Stromal cell of bone marrow (primary cell): ENCODE data around the gene FAM131A.

ENCODE experiments used
- DNase-seq: peaks from one replicate; pipeline ENCODE4 v3.0.0-alpha.2; 2012; ENCODE audit warnings: low read depth

Gene FAM131A

DNA sequence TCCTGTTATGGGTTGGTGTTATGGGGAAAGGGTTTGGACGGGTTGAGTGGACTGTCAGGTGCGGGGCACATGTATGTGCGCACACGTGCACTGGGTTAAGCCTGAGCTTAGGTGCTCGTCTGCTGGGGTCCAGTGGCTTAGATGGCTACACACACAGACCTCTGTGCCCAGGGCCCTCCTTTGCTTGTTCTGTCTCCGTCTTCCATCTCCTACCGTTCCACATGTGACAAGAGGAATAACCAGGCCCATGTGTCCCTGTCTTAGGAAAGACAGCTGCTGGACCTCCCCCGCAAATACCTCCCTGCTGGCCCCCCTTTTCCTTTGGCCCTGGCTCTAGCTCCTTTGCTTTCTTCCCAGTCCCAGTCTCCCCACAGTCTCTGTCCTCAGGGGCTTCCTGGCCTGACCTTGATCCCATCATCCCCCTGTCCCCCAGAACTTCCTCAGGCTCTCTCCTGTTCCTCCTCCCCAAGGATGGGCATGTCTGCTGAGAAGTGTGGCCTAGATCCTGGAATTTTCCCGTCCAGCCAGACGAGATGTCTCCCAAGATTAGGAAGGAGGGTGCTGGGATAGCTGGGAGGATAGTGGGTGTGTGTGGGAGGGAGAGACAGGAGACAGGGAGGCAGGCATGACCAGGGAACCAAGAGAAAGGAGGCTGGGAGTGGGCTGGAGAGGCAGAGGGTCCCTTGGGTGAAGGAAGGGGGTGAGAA is 41.4 kb downstream of the FAM131A start:
- no peak for DNase-seq

DNA sequence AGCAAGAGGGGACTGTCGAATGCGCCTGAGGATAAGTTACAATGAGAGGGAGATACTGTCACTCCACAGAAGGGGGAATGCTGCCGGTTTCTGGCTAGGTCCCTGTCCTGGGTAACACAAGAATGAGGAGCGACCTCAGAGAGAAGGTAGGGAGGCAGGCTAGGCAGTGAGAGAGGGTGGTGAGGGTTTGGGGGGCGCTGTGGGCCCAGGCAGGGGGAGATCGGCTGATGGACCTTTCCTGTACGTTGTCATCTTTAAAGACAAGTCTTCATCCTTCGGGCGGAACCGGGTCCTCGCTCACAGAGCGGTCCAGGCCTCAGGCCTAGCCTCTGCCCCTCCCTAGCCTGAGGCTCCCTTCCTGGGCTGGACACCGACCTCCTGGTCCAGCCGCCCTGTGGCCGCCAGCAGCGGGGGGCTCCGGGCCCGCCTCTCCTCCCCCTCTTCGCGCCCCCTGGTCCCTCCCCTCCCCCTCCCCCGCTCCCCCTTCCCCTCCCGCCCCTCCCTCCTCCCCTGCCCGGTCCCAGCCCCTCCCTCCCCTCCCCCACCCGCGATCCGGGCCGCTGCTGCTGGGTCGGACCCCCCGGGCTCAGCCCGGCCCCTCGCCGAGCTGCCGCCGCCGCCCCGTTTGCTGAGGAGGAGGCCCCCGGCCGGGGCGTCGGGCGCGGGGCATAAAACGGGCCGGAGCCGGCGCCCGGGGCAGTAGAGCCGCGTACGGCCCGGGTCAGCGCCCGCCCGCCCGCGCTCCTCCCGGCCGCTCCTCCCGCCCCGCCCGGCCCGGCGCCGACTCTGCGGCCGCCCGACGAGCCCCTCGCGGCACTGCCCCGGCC is 42.2 kb downstream of the FAM131A start, which contains the start of gene CHRD:
CHRD (plus strand) TSS at position 697 of the 827 bp plus-strand sequence. CDS start 265 bp downstream, outside the sequence.
- no peak for DNase-seq

DNA sequence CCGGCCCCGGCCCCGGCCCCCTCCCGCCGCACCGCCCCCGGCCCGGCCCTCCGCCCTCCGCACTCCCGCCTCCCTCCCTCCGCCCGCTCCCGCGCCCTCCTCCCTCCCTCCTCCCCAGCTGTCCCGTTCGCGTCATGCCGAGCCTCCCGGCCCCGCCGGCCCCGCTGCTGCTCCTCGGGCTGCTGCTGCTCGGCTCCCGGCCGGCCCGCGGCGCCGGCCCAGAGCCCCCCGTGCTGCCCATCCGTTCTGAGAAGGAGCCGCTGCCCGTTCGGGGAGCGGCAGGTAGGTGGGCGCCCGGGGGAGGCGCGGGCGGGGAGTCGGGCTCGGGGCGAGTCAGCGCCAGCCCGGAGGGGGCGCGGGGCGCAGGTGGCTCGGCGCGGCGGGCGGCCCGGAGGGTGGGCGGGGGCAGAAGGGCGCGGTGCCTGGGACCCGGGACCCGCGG is 42.8 kb downstream of the FAM131A start:
- DNase-seq: no peak

DNA sequence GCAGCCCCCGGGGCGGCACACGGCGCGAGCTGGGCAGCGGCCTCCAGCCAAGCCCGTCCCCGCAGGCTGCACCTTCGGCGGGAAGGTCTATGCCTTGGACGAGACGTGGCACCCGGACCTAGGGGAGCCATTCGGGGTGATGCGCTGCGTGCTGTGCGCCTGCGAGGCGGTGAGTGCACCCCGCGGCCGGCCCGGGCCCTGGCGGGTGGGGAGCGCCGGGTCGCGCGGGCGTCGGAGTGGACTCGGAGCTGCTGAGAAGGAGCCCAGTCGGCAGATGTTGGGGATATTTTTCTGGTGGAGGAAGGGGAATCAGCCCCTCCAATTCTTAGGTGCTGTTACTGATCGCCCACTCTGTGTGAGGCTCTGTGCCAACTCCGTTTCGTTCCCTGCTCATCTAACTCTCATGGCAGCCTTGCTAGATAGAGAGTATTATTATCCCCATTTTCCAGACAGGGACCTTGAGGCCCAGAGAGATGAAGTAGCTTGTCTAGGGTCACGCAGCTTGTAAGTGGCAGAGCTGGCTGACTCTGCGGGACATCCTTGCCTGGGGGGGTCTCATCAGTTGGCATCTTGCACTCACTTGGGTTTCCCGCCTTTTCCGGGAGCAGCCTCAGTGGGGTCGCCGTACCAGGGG is 43.3 kb downstream of the FAM131A start:
- DNase-seq: no peak

DNA sequence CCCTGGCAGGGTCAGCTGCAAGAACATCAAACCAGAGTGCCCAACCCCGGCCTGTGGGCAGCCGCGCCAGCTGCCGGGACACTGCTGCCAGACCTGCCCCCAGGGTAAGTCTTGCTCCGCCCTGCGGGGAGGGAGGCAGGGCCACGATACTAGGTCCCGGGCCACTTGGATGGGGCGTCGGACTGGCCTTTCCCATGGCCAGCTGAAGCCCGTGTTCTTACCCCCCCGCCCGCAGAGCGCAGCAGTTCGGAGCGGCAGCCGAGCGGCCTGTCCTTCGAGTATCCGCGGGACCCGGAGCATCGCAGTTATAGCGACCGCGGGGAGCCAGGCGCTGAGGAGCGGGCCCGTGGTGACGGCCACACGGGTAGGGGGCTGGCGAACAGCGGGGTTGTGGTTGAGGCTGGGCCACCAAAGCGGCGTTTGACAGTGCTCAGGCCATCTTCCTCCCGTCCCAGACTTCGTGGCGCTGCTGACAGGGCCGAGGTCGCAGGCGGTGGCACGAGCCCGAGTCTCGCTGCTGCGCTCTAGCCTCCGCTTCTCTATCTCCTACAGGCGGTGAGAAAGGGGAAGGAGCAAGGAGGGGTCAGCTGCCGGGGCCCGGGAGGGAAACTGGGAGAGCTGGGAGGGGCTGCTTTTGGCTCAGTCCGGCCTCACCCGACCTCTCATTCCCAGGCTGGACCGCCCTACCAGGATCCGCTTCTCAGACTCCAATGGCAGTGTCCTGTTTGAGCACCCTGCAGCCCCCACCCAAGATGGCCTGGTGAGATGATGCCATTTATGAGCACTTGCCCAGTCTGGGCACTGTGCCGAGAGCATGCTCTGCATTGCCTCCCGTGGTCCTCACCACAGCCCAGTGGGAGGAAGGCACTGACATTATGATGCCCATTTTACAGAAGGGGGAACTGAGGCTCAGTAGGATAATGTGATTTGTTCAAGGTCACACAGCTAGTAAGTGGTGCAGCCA is 44.1 kb downstream of the FAM131A start:
- no peak for DNase-seq

DNA sequence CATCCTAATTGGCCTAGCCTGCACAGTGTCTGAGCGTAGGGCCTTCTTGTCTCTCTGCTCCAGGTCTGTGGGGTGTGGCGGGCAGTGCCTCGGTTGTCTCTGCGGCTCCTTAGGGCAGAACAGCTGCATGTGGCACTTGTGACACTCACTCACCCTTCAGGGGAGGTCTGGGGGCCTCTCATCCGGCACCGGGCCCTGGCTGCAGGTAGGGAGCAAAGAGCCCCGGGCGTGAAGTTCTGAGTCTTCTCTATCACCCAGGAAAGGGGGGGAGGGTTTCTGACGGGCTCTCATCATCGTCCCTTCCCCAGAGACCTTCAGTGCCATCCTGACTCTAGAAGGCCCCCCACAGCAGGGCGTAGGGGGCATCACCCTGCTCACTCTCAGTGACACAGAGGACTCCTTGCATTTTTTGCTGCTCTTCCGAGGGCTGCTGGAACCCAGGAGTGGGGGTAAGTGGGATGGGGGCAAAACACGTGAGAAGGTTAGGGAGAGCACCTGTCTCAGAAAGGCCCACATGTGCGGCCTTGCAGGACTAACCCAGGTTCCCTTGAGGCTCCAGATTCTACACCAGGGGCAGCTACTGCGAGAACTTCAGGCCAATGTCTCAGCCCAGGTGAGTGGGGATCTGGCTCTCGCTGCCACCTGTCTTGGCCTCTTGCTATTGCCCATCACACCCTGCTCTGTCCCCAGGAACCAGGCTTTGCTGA is 45.1 kb downstream of the FAM131A start:
- DNase-seq: no peak

DNA sequence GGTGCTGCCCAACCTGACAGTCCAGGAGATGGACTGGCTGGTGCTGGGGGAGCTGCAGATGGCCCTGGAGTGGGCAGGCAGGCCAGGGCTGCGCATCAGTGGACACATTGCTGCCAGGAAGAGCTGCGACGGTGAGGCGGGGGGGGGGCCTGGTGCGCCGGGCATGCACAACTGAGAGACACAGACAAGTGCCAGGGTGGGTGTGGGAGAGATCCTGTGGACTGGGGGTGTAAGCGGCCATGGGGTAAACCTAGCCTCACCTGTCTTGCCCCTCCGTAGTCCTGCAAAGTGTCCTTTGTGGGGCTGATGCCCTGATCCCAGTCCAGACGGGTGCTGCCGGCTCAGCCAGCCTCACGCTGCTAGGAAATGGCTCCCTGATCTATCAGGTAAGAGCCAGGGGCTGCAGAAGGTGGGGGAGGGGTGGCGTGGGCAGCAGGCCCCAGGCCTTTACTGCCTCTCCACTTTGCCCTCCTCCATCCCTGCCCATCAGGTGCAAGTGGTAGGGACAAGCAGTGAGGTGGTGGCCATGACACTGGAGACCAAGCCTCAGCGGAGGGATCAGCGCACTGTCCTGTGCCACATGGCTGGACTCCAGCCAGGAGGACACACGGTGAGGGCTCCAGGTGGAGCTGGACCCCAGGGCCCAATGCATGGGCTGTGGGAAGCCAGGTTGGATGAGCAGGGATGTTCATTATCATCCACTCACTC is 45.8 kb downstream of the FAM131A start:
- no peak for DNase-seq

DNA sequence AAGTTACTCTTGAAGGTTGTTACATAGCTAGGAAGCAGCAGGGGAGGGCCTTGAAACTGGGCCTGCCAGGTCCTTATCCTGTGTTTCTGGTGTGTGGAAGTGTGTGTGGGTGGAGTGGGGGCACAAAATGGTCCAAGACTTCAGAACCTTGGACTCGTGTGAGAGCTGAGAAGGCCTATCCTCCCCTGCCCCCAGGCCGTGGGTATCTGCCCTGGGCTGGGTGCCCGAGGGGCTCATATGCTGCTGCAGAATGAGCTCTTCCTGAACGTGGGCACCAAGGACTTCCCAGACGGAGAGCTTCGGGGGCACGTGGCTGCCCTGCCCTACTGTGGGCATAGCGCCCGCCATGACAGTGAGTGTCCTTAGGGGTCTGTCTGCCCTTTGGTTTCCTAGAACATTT is 46.9 kb downstream of the FAM131A start:
- no peak for DNase-seq

DNA sequence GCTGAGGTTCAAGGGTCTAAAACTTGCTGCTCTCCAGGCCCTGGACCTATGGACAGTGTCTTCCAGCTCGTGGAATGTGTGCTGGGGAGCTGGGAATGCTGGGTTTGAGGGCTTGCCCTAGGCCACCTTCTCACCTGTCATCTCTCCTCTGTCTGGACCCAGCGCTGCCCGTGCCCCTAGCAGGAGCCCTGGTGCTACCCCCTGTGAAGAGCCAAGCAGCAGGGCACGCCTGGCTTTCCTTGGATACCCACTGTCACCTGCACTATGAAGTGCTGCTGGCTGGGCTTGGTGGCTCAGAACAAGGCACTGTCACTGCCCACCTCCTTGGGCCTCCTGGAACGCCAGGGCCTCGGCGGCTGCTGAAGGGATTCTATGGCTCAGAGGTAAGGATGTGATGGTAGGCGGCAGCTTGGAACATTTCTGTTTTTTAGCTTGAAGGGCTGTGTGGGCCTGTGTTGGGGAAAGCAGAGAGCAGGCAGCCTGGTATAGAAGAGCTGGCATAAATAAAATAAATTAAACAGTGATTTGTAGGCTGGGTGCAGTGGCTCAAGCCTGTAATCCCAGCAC is 47.5 kb downstream of the FAM131A start:
- no peak for DNase-seq

DNA sequence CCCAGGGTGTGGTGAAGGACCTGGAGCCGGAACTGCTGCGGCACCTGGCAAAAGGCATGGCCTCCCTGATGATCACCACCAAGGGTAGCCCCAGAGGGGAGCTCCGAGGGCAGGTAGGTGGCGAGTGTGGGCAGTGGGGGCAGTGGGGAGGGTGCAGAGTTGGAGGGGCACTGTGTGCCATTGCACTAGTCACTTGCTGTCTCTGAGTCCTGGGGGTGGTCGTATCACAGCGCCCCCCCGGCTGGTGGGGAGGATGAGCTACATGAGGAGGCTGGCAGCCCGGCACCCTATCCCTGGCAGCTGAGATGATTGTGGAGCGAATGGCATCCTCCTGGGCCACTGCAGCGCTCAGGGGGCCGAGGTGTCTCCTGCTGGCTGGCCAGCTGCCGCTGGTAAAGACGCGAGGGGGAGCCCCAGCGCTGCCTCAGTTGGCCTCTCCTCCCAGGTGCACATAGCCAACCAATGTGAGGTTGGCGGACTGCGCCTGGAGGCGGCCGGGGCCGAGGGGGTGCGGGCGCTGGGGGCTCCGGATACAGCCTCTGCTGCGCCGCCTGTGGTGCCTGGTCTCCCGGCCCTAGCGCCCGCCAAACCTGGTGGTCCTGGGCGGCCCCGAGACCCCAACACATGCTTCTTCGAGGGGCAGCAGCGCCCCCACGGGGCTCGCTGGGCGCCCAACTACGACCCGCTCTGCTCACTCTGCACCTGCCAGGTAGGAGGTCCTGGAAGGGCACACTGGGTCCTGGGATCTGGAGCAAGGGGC is 48.8 kb downstream of the FAM131A start:
- DNase-seq: no peak

DNA sequence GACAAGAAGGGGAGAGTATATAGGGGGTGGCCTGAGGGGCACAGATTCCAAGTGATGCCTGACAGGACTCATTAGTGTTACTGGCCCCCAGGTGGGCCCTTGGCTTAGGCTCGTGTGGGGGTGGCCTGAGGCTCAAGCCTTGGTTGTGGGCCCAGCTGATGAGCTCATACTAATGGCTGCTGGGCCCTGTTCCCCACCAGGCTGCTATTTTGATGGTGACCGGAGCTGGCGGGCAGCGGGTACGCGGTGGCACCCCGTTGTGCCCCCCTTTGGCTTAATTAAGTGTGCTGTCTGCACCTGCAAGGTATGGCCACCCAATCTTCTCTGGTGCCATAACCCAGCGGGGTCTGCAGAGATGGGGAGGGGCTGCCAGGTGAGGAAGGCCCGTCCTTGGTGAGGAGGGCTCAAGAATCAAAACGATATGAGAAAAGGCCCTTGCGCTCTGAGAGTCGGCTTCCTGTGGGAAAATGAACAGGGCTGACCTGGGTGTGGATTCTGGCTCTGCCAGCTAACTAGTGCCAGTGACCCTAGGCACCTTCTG is 49.8 kb downstream of the FAM131A start:
- no peak for DNase-seq

DNA sequence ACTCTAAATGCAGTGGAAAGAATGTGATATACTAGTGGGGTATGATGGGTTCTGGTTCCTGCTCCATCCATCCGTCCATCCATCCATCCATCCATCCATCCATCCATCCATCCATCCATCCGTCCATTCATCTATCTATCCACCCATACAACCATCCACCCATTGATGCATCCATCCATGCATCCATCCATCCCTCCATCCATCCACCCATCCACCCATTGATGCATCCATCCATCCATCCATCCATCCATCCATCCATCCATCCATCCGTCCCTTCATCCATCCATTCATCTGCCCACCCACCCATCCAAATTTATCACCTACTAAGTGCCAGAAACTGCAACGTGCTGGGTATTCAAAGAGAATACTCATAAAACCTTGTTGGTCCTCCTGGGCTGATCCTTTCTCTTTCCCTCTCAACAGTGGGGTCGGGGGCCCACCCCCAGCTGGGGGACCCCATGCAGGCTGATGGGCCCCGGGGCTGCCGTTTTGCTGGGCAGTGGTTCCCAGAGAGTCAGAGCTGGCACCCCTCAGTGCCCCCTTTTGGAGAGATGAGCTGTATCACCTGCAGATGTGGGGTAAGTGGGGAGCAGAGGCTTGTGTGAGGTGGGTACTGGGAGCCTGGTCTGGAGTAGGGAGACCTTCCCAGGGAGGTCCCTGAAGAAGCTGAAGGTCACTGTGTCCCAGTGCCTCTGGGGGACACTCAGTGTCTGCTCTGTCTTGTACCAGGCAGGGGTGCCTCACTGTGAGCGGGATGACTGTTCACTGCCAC is 51.0 kb downstream of the FAM131A start:
- no peak for DNase-seq

DNA sequence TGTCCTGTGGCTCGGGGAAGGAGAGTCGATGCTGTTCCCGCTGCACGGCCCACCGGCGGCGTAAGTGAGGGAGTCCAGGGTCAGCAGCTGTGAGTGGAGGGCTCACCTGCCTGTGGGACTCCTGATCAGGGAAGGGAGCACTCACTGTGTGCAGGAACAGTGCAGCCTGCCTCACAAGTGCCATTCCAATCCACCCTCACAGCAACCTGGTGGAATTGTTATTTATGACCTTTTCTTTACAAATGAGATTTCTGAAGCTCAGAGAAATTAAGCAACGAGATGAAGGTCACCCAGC is 51.5 kb downstream of the FAM131A start:
- DNase-seq: no peak

DNA sequence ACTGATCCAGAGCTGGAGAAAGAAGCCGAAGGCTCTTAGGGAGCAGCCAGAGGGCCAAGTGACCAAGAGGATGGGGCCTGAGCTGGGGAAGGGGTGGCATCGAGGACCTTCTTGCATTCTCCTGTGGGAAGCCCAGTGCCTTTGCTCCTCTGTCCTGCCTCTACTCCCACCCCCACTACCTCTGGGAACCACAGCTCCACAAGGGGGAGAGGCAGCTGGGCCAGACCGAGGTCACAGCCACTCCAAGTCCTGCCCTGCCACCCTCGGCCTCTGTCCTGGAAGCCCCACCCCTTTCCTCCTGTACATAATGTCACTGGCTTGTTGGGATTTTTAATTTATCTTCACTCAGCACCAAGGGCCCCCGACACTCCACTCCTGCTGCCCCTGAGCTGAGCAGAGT is 52.0 kb downstream of the FAM131A start:
- DNase-seq: no peak

DNA sequence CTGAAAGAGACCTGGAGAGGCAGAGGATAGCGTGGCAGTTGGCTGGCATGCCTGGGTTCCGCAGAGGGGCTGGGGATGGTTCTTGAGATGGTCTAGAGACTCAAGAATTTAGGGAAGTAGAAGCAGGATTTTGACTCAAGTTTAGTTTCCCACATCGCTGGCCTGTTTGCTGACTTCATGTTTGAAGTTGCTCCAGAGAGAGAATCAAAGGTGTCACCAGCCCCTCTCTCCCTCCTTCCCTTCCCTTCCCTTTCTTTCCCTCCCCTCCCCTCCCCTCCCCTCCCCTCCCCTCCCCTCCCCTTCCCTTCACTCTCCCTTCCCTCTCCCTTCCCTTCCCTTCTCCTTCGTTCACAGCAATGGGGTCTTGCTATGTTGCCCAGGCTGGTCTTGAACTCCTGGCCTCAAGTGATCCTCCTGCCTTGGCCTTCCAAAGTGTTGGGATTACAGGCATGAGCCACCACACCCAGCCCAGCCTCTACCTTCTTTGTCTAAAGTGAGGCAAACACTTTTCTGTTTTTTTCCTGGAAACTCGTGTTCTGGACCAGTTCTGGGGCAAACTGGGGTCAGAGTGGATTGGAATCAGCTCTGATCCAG is 52.6 kb downstream of the FAM131A start:
- DNase-seq: no peak

DNA sequence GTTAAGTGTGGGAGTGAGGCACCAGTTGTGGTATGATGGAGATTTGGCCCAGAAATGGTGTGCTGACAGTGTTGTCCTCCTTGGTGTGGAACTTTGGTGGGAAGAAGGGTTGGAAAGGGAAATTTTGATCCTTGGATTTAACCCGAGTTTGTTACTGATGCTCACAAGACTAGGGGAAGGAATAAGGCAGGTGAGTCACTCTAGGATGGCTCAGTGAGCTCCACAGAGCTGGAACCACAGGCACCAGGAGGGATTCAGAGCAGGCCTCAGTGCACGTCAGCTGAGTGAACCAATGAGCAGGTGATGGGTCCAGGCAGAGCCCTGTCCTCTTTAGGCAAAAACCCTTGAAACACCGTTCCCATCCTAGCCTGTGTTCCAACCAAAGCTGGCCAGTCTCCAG is 53.9 kb downstream of the FAM131A start:
- DNase-seq: no peak

DNA sequence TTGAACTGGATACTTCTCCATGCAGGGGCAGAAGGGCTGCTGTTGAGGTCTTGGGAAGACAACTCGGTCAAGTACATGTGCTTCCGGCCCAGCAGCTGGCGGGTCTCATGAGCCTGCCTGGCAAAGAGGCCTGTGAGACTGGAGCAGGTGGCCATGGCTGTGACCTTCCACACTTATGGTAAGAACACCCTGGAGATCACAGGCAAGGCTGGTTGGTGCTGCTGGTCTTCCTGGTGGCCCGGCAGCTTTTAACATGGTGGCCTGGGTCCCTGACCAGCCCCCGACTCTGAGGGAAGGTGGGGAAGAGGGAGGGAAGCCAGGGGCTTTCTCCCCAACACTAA is 57.9 kb downstream of the FAM131A start:
- DNase-seq: no peak
